8988T (cell line): ENCODE data around the gene CEP85L.

Experiments
- DNase-seq: peaks from one replicate; pipeline ENCODE4 v3.0.0; 2011

The CEP85L gene

GRCh38 chr6:118535176-118535844, 116.1 kb downstream of the CEP85L start:
- DNase-seq: no peak

- DNase-seq: no peak
These were observed 120.4 kb downstream of the CEP85L start for GRCh38 chr6:118530942-118531341.

DNA sequence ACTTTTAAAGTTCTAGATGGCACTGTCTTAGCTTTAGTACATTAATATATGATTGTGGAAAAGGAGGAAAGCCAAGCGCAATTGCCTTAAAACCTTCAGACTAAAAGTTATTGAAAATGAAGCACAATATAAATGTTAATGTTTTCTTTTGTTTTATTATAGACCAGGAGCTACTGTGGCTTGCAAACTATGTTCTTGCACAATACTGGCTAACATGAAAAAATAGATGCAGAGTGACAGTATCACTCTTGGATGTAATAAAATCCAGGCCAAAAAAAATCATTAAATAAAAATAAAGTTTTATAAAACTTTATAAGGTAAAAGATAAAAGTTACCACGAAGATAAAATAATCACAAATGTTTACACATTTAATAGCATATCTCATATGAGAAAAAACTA, 121.6 kb downstream of the CEP85L start:
- DNase-seq: no peak

DNA sequence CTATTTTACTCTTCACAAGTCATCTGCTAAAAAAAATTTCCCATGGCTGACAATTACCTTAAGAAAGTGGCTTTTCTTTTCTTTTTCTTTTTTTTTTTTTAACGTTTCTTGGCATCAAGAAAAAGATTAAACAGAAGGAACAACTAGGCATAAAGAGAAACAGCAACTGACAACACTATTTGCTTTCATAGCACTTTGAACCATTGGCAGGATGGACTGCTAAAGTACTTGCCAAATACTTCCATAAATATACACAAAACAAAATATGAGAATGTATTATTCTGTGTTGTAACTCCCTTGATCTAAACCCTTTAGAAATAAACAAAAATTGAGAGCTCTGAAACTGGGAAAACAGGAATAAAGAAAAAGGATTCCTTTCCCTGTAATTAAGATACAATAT, 123.3 kb downstream of the CEP85L start:
- DNase-seq: no peak

DNA sequence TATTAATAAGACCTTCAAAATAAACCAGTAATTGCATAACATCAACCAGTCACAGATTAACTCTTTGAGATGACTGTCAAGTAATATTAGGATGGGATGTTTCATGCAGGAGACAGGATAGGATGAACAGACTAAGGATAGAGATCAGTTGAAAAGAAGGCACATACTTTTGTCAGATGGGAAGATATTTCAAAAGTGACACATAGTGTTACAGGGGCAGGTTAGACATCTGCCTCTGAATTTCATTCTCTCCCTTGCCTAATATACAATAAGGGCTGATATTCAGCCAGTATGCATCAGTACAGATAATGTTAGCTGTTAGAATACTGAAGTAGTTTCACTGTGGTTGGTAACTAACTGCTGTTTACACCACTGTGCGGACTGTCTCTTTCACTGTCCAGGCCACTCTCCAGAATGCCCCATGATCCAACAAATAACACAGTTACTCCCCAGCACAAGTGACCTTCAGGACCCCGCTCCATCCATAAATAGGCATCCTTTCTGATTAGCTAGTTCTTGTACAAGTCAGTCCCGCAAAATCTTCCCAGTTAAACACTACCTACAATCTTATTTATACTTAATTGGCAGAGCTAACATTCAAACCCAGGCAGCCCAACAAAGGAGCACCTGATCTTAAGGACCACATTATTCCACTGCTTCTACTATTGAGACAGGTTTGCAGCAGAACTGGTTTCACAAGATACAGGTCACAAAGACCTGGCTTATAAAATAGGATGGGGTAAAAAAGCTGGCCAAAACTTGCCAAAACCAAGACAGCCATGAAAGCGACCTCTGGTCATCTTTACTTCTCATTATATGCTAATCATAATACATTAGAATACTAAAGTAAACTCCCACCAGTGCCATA, 125.2 kb downstream of the CEP85L start:
- no peak for DNase-seq

GRCh38 chr6:118524686-118525085, 126.7 kb downstream of the CEP85L start:
- no peak for DNase-seq

- DNase-seq: no peak
These were observed 128.2 kb downstream of the CEP85L start for GRCh38 chr6:118523216-118523615.

DNA sequence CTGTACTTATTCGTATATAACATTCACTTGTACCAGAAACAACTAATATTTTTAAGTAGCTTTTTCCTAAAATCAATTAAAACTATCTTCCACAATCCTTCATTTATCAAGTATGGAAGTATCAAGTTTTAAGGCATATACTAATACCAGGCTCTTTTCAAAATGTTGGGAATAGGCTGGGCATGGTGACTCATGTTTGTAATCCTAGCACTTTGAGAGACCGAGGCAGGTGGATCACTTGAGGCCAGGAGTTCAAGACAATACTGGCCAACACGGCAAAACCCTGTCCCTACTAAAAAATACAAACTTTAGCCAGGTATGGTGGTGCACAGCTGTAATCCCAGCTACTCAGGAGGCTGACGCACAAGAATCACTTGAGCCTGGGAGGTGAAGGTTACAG, 129.0 kb downstream of the CEP85L start:
- DNase-seq: no peak

GRCh38 chr6:118514689-118515088, 136.7 kb downstream of the CEP85L start:
- no peak for DNase-seq

- no peak for DNase-seq
These were observed 139.3 kb downstream of the CEP85L start for GRCh38 chr6:118511930-118512715.

GRCh38 chr6:118509009-118509617, 142.3 kb downstream of the CEP85L start:
- no peak for DNase-seq

DNA sequence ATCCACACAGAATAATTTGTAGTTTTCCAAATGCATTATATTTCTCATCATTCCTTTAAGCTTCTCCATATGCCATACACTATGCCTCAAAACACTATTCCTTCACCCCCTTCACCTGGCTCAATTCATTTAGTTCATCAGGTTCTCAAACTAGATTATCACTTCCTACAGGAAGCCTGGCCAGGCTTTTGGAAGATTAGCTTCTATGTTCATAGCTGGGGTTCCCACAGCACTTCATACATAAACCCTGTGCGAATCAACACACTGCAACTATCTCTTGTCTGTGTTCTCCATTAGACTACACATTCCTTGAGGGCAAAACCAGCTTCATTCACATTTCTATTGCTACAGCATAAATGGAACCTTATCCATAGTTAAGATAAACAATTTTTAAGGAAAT, 143.8 kb downstream of the CEP85L start:
- DNase-seq: no peak

DNA sequence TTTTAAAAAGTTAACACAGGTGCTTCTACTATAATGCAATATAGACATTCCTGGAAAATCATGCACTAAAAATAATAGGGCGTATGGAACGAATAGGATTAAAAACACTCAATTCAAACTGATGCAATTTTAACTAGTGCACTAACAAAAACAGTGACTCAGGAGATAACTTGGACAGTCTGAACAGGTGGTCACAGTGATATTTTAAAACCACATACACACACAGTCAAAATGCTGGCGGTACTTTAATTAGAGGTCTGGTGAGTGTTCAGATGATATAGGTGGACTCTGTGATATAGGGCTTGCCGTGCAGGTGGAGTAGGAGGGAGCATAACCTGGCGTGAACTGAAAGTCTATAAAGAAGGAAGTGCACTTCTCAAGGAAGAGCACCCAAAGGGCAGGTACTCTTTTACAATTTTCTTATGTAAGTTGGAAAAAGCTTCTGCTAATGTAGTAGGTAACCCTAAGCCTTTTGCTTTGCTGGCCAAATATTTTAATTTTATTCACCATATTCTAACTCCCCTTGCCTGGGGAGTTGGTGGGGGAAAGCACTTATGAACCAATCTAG, 145.2 kb downstream of the CEP85L start:
- DNase-seq: no peak

DNA sequence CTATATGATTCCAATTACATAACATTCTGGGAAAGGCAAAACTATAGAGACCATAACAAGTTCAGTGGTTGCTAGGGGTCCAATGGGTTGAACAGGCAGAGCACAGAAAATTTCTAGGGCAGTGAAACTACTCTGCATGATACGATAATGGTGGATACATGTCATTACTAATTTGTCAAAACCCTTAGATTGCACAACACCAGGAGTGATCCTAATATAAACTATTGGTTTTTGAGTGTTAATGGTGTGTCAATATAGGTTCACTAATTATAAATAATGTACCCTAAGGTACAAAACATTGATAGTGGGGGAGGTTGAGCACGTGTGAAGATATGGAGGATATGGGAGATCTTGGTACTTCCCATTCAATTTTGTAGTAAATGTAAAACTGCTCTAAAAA, 145.7 kb downstream of the CEP85L start:
- no peak for DNase-seq

- DNase-seq: no peak
These were observed 146.8 kb downstream of the CEP85L start for GRCh38 chr6:118504611-118505010.

DNA sequence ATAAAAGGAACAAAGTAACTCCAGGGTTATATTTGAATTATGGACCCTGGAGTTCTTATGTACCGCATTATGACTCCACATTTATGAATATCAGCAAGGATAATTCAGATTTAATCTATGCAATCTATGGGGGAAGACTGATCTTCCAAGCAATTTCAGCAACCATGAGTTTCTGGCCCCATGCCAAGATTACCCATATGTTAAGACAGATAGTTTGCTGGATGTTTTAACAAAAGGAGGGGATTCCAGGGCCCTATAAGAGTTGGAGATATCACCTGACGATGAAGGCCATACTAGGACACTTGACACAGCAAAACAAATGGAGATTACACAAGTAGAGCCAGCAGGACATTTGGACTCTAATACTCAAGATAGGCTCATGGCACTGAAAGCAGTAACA, 149.2 kb downstream of the CEP85L start:
- no peak for DNase-seq

- DNase-seq: no peak
These were observed 149.6 kb downstream of the CEP85L start for GRCh38 chr6:118501765-118502164.

- no peak for DNase-seq
These were observed 150.3 kb downstream of the CEP85L start for GRCh38 chr6:118501099-118501498.

- no peak for DNase-seq
These were observed 151.0 kb downstream of the CEP85L start for GRCh38 chr6:118500130-118501015.

- DNase-seq: no peak
These were observed 155.7 kb downstream of the CEP85L start for GRCh38 chr6:118495485-118496280.

DNA sequence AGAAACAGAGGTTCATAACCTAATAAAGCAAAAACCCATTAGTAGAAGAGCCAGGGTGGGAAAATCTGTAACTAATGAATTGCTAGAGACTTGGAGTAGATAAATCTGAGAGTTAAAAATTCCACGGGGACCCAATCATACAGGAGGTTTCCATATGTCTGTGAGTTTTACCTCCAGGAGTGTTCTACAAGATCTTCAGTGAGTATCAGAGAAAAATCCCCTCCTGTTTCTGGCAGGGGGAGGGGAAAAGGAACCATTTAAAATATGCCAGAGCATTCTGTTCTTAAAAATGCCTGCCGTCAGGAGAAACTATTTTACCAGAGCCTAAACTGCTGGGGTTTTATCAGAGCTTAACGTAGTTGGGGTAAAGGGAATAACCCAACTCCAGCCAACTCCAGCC, 157.3 kb downstream of the CEP85L start:
- DNase-seq: no peak
